Endothelial cell of umbilical vein (primary cell): Measurements from ENCODE around the gene SLC30A7. TPM values are rescaled to one million over a fixed set of nuclear protein-coding genes. Genes with fewer than 3 reads are reported as not detected.

Experiments used
- BruUV-seq: library from RNA; stranded (reverse); fragments of 400-500 nt; replicated peaks from 2 replicates; lab custom pipeline; 2021; lab: Mats Ljungman, UMichigan
- CTCF ChIA-PET: fragments of 300-600, 350-600 bp; sonication (Branson Sonifier 250); formaldehyde crosslinking; loops from one replicate; lab custom pipeline; 2021; ENCODE audit warnings: antibody characterized with exemption, inconsistent platforms; lab: Charles Lee
- POLR2A ChIA-PET: fragments of 300-600, 350-600 bp; sonication (Branson Sonifier 250); formaldehyde crosslinking; loops from one replicate; lab custom pipeline; 2021; ENCODE audit warnings: antibody characterized with exemption, inconsistent platforms; lab: Charles Lee
- DNase-seq: peaks from one replicate; pipeline ENCODE4 v3.0.0-alpha.2; 2011; ENCODE audit warnings: low read depth, low spot score
- FAIRE-seq: peaks from 2 replicates; lab custom pipeline; 2011; peaks lifted over from hg19 to GRCh38; lab: Jason Lieb, UNC
- H2AFZ ChIP-seq: 2 replicates; pipeline ENCODE4 v1.6.0; 2012; ENCODE audit warnings: low read depth, low read length, control low read depth, inconsistent platforms
- H3K27ac ChIP-seq: 2 replicates; pipeline ENCODE4 v1.5.1; 2011; ENCODE audit warnings: low read depth, mild to moderate bottlenecking, control low read depth, low read length, moderate library complexity; ENCODE audit not compliant: insufficient read depth
- H3K27me3 ChIP-seq, 2 experiments: 2 replicates each; pipeline versions ENCODE4 v1.6.0 to v1.6.1; 2011; ENCODE audit warnings: low read length in 2 of 2, mixed read lengths in 1 of 2; ENCODE audit not compliant: control insufficient read depth in 2 of 2, insufficient read depth in 2 of 2
- H3K36me3 ChIP-seq, 2 experiments: 2 replicates in 1 of 2; 3 replicates in 1 of 2; pipeline ENCODE4 v1.5.1; 2011; ENCODE audit warnings: low read length in 2 of 2, mild to moderate bottlenecking in 1 of 2, moderate library complexity in 1 of 2; ENCODE audit not compliant: control insufficient read depth in 2 of 2, insufficient read depth in 2 of 2; ENCODE audit errors: extremely low read depth in 1 of 2
- H3K4me1 ChIP-seq: 3 replicates; pipeline ENCODE4 v1.5.1; 2011; ENCODE audit warnings: mild to moderate bottlenecking, low read length; ENCODE audit not compliant: control insufficient read depth, insufficient read depth; ENCODE audit errors: extremely low read depth
- H3K4me2 ChIP-seq: 2 replicates; pipeline ENCODE4 v1.6.1; 2011; ENCODE audit warnings: low read length, control low read depth, mixed read lengths; ENCODE audit not compliant: insufficient read depth
- H3K4me3 ChIP-seq, 3 experiments: fragments of 200-600 bp in 1 of 3; sonication (generic), shearing (Covaris generic) in 1 of 3; replicated peaks in 1 of 3; 2 replicates each; pipeline ENCODE4 v1.5.1; 2011 to 2016; ENCODE audit warnings: control low read depth in 3 of 3, low read length in 3 of 3, mild to moderate bottlenecking in 2 of 3, inconsistent platforms in 1 of 3, low read depth in 1 of 3, moderate library complexity in 1 of 3; ENCODE audit not compliant: insufficient read depth in 1 of 3
- H3K79me2 ChIP-seq: 2 replicates; pipeline ENCODE4 v1.6.0; 2012; ENCODE audit warnings: low read length, inconsistent platforms; ENCODE audit not compliant: control insufficient read depth, insufficient read depth
- H3K9ac ChIP-seq: replicated peaks from 2 replicates; pipeline ENCODE3; 2011; ENCODE audit warnings: low read length, control low read depth; ENCODE audit not compliant: insufficient read depth; ENCODE audit errors: extremely low read depth
- H3K9me1 ChIP-seq: replicated peaks from 3 replicates; pipeline ENCODE4 v1.6.0; 2011; ENCODE audit warnings: mild to moderate bottlenecking, low read length; ENCODE audit not compliant: control insufficient read depth, insufficient read depth; ENCODE audit errors: extremely low read depth
- H3K9me3 ChIP-seq: replicated peaks from 2 replicates; pipeline ENCODE4 v1.5.1; 2012; ENCODE audit warnings: low read length, inconsistent platforms; ENCODE audit not compliant: control insufficient read depth, insufficient read depth
- H4K20me1 ChIP-seq: replicated peaks from 2 replicates; pipeline ENCODE3; 2011; ENCODE audit warnings: mild to moderate bottlenecking, low read length; ENCODE audit not compliant: control insufficient read depth, insufficient read depth; ENCODE audit errors: extremely low read depth
- CTCF ChIP-seq, 2 donors: IDR thresholded peaks; 1 replicate in 1 of 2; 2 replicates in 1 of 2; pipeline ENCODE4 v1.5.1; 2011; ENCODE audit warnings: low read length in 2 of 2, mild to moderate bottlenecking in 2 of 2, moderate library complexity in 2 of 2, control low read depth in 1 of 2, inconsistent platforms in 1 of 2, low read depth in 1 of 2; ENCODE audit not compliant: insufficient read depth in 1 of 2; ENCODE audit errors: extremely low read depth in 1 of 2
- EZH2 ChIP-seq: IDR thresholded peaks from 2 replicates; pipeline ENCODE4 v1.6.1; 2012; ENCODE audit warnings: borderline replicate concordance, low read depth, mild to moderate bottlenecking, moderate library complexity, low read length, inconsistent platforms; ENCODE audit not compliant: severe bottlenecking
- FOS ChIP-seq: IDR thresholded peaks from 2 replicates; pipeline ENCODE4 v1.6.1; 2011; ENCODE audit warnings: mild to moderate bottlenecking, low read length, moderate library complexity, borderline replicate concordance; ENCODE audit not compliant: insufficient read depth
- GATA2 ChIP-seq: IDR thresholded peaks from 2 replicates; pipeline ENCODE4 v1.7.0; 2011; ENCODE audit warnings: low read depth, mild to moderate bottlenecking, moderate library complexity, mixed read lengths, low read length; ENCODE audit not compliant: insufficient read length, insufficient read depth
- JUN ChIP-seq: IDR thresholded peaks from 2 replicates; pipeline ENCODE4 v1.6.1; 2011; ENCODE audit warnings: borderline replicate concordance, low read depth; ENCODE audit not compliant: insufficient read length, insufficient read depth
- MAX ChIP-seq: IDR thresholded peaks from 2 replicates; pipeline ENCODE4 v1.6.1; 2011; ENCODE audit not compliant: insufficient read depth, insufficient read length
- MYC ChIP-seq: IDR thresholded peaks from one replicate; pipeline ENCODE4 v1.6.1; 2011; ENCODE audit warnings: mild to moderate bottlenecking, low read depth, low read length
- POLR2A ChIP-seq: IDR thresholded peaks from 2 replicates; pipeline ENCODE4 v1.6.1; 2012; ENCODE audit warnings: low read depth, mild to moderate bottlenecking, control low read depth, low read length
- POLR2AphosphoS5 ChIP-seq: IDR thresholded peaks from 2 replicates; pipeline ENCODE4 v1.6.1; 2012; ENCODE audit warnings: low read depth, mild to moderate bottlenecking, control low read depth, low read length, moderate library complexity; ENCODE audit not compliant: insufficient read depth
- dilution Hi-C: fragments of 300-500 bp; cut with MboI; formaldehyde crosslinking; loops from one replicate; pipeline ENCODE4 v1.15.0; 2019; ENCODE audit warnings: low sequenced_read_pairs; ENCODE audit not compliant: extremely low pct_ligation_motif_present
- intact Hi-C: fragments of 100-400 bp; cut with micrococcal nuclease; formaldehyde crosslinking; loops from one replicate; pipeline ENCODE4 v1.10.0; 2022
- polyA plus RNA-seq, 4 experiments: library from polyadenylated mRNA; depleted of rRNA in 3 of 4; stranded (reverse) in 3 of 4; unstranded in 1 of 4; fragments of >200 nt; gene quantifications; 2 replicates each; pipeline versions ENCODE4 v1.2.1 to v1.2.3, GENCODE V29; 2011 to 2012; ENCODE audit warnings: missing spikeins in 1 of 4
- total RNA-seq: library from RNA; stranded (reverse); gene quantifications from 2 replicates; pipeline ENCODE4 v1.2.3, GENCODE V29; 2021

Gene SLC30A7
- total and polyA plus RNA-seq, 2 donors (not counting 3 experiments of a cell fraction or from before 2014, with no cell fraction given): 9.3 to 38.6 TPM

GRCh38 chr1:100972185-100972584 is 76.3 kb downstream of the SLC30A7 start:
- CTCF ChIA-PET: interaction anchor here (1.4 to 3.2 kb wide), 2 partner anchors 13 to 316 kb away, joined by 3 to 14 read pairs; no protein-coding TSS in a partner anchor

More at GRCh38 chr1:100972185-100972584, 76.3 kb downstream of the SLC30A7 start:
- no peaks in the 10 kb centered on the region for H3K9me1 ChIP-seq
- BruUV-seq: no TSS peak
- FAIRE-seq (no peak), DNase-seq (no peak)
- H3K9me3 ChIP-seq: no peaks in the 10 kb centered on the region
- H3K79me2 ChIP-seq: no peaks in the 10 kb centered on the region
- intact Hi-C loops: no loop called here
- POLR2A ChIA-PET: no interaction called here
- H3K27me3 ChIP-seq: no peaks in the 10 kb centered on the region
- H3K9ac ChIP-seq: no peak overlapping the region
- H3K36me3 ChIP-seq: peaks cover 7 to 11% of the 10 kb centered on the region in 2 experiments
- H3K27ac ChIP-seq: no peak overlapping the region
- no peak overlapping the region for H3K4me2 ChIP-seq
- no peak overlapping the region for H2AFZ ChIP-seq
- no peak for TF ChIP-seq POLR2A
- no peak for TF ChIP-seq POLR2AphosphoS5
- no peak for TF ChIP-seq CTCF (IDR thresholded peaks at IDR 0.05; ENCODE audit: extremely low read depth in 1 of 2, insufficient read depth in 1 of 2, low read depth in 1 of 2, low read length in 2 of 2)
- TF ChIP-seq GATA2: no peak
- TF ChIP-seq JUN: no peak
- TF ChIP-seq FOS: no peak
- no peak for TF ChIP-seq EZH2
- TF ChIP-seq MYC: no peak
- TF ChIP-seq MAX: no peak
- H4K20me1 ChIP-seq: no peaks in the 10 kb centered on the region
- H3K4me1 ChIP-seq: peaks cover 5% of the 10 kb centered on the region
- H3K4me3 ChIP-seq: no peak overlapping the region
- dilution Hi-C loops: no loop called here
